Neural cell (in vitro differentiated cells): Measurements from ENCODE around the gene VHLL.

ENCODE experiments used
- EP300 ChIP-seq: fragments of 450-650 bp; conservative IDR thresholded peaks from 2 replicates; pipeline ENCODE4 v1.6.1; 2014; ENCODE audit warnings: antibody characterized with exemption, mild to moderate bottlenecking, moderate library complexity; ENCODE audit not compliant: poor library complexity, severe bottlenecking
- EZH2 ChIP-seq: fragments of 200-600, 300-800 bp; shearing (Covaris generic), sonication (generic); IDR thresholded peaks from 2 replicates; pipeline ENCODE4 v1.6.1; 2014; ENCODE audit warnings: antibody characterized with exemption, low read length, borderline replicate concordance, mild to moderate bottlenecking; ENCODE audit not compliant: insufficient read depth, poor library complexity, severe bottlenecking
- MXI1 ChIP-seq: fragments of 450-650 bp; conservative IDR thresholded peaks from 2 replicates; pipeline ENCODE4 v1.6.1; 2014; ENCODE audit warnings: antibody characterized with exemption, mild to moderate bottlenecking; ENCODE audit not compliant: poor library complexity, severe bottlenecking
- POLR2AphosphoS5 ChIP-seq: IDR thresholded peaks from 2 replicates; pipeline ENCODE4 v1.6.1; 2012
- RAD21 ChIP-seq: fragments of 450-650 bp; conservative IDR thresholded peaks from 2 replicates; pipeline ENCODE4 v1.6.1; 2014; ENCODE audit warnings: antibody characterized with exemption, mild to moderate bottlenecking, moderate library complexity
- SMC3 ChIP-seq: fragments of 450-650 bp; conservative IDR thresholded peaks from 2 replicates; pipeline ENCODE4 v1.6.1; 2014; ENCODE audit warnings: antibody characterized with exemption, mild to moderate bottlenecking, moderate library complexity; ENCODE audit not compliant: poor library complexity
- TAF1 ChIP-seq: IDR thresholded peaks from 2 replicates; pipeline ENCODE4 v1.6.1; 2012; ENCODE audit warnings: low read depth
- TF ChIP-seq, protein P1 (sequence below): fragments of 450-650 bp; IDR thresholded peaks from 2 replicates; pipeline ENCODE4 v1.5.1; 2014; ENCODE audit warnings: antibody characterized with exemption, mild to moderate bottlenecking, moderate library complexity; ENCODE audit not compliant: poor library complexity, severe bottlenecking
- TF ChIP-seq, protein P2 (sequence below): IDR thresholded peaks from 2 replicates; pipeline ENCODE4 v1.6.1; 2012; ENCODE audit warnings: borderline replicate concordance

DNA sequence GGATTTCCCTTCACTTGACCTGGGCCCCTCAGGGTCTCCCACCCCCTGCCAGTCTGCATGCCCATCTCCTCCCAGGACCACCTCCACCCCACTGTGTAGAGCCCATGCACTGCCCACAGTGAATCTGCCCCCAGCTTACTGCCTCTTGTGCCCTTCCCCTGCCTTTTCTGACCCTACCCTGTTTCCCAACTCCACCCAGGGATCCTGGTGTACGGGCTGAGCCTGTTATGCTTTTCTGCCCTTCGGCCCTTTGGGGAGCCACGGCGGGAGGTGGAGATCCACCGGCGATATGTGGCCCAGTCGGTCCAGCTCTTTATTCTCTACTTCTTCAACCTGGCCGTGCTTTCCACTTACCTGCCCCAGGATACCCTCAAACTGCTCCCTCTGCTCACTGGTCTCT is 13.0 kb downstream of the VHLL start:
- no peak for TF ChIP-seq EZH2
- no peak for TF ChIP-seq MXI1
- TF ChIP-seq, protein P1, sequence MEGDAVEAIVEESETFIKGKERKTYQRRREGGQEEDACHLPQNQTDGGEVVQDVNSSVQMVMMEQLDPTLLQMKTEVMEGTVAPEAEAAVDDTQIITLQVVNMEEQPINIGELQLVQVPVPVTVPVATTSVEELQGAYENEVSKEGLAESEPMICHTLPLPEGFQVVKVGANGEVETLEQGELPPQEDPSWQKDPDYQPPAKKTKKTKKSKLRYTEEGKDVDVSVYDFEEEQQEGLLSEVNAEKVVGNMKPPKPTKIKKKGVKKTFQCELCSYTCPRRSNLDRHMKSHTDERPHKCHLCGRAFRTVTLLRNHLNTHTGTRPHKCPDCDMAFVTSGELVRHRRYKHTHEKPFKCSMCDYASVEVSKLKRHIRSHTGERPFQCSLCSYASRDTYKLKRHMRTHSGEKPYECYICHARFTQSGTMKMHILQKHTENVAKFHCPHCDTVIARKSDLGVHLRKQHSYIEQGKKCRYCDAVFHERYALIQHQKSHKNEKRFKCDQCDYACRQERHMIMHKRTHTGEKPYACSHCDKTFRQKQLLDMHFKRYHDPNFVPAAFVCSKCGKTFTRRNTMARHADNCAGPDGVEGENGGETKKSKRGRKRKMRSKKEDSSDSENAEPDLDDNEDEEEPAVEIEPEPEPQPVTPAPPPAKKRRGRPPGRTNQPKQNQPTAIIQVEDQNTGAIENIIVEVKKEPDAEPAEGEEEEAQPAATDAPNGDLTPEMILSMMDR = no peak
- TF ChIP-seq RAD21 = no peak
- TF ChIP-seq TAF1 = no peak
- TF ChIP-seq POLR2AphosphoS5 = no peak
- no peak for TF ChIP-seq SMC3
- TF ChIP-seq EP300 = no peak
- TF ChIP-seq, protein P2, sequence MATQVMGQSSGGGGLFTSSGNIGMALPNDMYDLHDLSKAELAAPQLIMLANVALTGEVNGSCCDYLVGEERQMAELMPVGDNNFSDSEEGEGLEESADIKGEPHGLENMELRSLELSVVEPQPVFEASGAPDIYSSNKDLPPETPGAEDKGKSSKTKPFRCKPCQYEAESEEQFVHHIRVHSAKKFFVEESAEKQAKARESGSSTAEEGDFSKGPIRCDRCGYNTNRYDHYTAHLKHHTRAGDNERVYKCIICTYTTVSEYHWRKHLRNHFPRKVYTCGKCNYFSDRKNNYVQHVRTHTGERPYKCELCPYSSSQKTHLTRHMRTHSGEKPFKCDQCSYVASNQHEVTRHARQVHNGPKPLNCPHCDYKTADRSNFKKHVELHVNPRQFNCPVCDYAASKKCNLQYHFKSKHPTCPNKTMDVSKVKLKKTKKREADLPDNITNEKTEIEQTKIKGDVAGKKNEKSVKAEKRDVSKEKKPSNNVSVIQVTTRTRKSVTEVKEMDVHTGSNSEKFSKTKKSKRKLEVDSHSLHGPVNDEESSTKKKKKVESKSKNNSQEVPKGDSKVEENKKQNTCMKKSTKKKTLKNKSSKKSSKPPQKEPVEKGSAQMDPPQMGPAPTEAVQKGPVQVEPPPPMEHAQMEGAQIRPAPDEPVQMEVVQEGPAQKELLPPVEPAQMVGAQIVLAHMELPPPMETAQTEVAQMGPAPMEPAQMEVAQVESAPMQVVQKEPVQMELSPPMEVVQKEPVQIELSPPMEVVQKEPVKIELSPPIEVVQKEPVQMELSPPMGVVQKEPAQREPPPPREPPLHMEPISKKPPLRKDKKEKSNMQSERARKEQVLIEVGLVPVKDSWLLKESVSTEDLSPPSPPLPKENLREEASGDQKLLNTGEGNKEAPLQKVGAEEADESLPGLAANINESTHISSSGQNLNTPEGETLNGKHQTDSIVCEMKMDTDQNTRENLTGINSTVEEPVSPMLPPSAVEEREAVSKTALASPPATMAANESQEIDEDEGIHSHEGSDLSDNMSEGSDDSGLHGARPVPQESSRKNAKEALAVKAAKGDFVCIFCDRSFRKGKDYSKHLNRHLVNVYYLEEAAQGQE = no peak
